Brain microvascular endothelial cell (primary cell): ENCODE data around the gene WDR36.

Source experiments
- DNase-seq: peaks from one replicate; pipeline ENCODE4 v3.0.0-alpha.2; 2020
- H3K27ac ChIP-seq: fragments of 250-450 bp; sonication (Bioruptor Pico); 2 replicates; pipeline ENCODE4 v1.5.1; 2020; ENCODE audit warnings: mild to moderate bottlenecking, moderate library complexity
- H3K27me3 ChIP-seq: fragments of 250-450 bp; sonication (Bioruptor Pico); replicated peaks from 2 replicates; pipeline ENCODE4 v1.5.1; 2020; ENCODE audit warnings: mild to moderate bottlenecking
- H3K36me3 ChIP-seq: fragments of 250-450 bp; sonication (Bioruptor Pico); replicated peaks from 2 replicates; pipeline ENCODE4 v1.5.1; 2020; ENCODE audit warnings: mild to moderate bottlenecking
- H3K4me3 ChIP-seq: 2 replicates; pipeline ENCODE4 v1.5.1; 2011; ENCODE audit warnings: low read depth, mild to moderate bottlenecking, control low read depth, low read length, moderate library complexity
- in situ Hi-C: cut with HindIII; loops from 2 replicates; pipeline ENCODE4 v1.10.0; 2017; ENCODE audit warnings: low sequenced_read_pairs, low pct_ligation_motif_present
- TF ChIP-seq, protein P1 (sequence below): IDR thresholded peaks from 2 replicates; pipeline ENCODE4 v1.5.1; 2011; ENCODE audit warnings: low read depth, mild to moderate bottlenecking, moderate library complexity, low read length, control low read depth, inconsistent platforms; ENCODE audit errors: missing control alignments

The WDR36 gene

DNA sequence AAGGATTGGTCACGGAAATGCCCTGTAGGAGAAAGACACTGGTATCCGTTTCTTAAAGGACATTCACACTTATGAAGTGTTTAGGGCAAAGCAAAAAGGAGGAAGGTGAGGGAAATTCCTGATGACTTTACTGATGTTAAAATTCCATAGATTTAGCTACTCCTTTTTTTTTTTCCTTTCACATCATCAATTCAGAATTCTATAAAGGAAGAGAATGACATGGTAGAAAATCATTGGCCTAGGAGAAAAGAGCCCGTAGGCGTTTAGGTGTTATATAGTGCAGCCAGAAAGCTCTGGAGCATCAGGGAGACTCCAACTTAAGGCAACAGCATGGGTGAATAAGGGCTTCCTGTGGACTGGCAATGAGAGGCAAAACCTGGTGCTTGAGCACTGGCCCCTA lies 20.7 kb upstream of the WDR36 start, which contains the start of gene TSLP:
Gene TSLP (plus strand): TSS at position 301 of the 400 bp plus-strand sequence. CDS start 178 bp downstream, outside the sequence.
- TF ChIP-seq, protein P1, sequence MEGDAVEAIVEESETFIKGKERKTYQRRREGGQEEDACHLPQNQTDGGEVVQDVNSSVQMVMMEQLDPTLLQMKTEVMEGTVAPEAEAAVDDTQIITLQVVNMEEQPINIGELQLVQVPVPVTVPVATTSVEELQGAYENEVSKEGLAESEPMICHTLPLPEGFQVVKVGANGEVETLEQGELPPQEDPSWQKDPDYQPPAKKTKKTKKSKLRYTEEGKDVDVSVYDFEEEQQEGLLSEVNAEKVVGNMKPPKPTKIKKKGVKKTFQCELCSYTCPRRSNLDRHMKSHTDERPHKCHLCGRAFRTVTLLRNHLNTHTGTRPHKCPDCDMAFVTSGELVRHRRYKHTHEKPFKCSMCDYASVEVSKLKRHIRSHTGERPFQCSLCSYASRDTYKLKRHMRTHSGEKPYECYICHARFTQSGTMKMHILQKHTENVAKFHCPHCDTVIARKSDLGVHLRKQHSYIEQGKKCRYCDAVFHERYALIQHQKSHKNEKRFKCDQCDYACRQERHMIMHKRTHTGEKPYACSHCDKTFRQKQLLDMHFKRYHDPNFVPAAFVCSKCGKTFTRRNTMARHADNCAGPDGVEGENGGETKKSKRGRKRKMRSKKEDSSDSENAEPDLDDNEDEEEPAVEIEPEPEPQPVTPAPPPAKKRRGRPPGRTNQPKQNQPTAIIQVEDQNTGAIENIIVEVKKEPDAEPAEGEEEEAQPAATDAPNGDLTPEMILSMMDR, result no peak
- Histone ChIP-seq H3K36me3 (no peaks in the 10 kb centered on the region), H3K4me3 (peak within 1 kb of the TSS; percentile 48)

DNA sequence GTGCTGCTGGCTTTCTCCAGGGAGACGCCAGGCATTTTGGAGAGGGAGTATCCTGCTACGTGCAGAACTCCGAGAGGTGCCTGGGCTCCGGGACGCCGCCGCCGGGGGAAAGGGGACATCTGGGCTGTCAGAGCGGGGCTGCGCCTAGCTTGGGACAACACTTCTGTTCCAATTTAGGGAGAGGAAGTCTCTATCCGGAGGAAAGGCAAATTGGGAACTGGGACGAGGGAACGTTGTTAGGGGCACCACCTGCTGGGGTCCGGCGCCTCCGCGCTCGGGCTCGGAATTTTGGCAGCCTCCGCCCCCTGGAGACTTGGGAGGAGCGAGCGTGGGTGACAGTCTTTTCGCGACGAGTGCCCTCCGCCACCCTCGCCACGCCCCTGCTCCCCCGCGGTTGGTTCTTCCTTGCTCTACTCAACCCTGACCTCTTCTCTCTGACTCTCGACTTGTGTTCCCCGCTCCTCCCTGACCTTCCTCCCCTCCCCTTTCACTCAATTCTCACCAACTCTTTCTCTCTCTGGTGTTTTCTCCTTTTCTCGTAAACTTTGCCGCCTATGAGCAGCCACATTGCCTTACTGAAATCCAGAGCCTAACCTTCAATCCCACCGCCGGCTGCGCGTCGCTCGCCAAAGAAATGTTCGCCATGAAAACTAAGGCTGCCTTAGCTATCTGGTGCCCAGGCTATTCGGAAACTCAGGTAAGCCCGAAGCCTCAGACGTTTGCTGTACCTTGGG lies 19.0 kb upstream of the WDR36 start:
- H3K27ac ChIP-seq, result no peak overlapping the region
- no peak for DNase-seq
- H3K36me3 ChIP-seq, result no peaks in the 10 kb centered on the region
- TF ChIP-seq, protein P1, result peak; percentile 21
- H3K27me3 ChIP-seq, result no peaks in the 10 kb centered on the region
- in situ Hi-C loops, result no loop called here
- H3K4me3 ChIP-seq, result peak overlapping the region; percentile 60

More for the DNA sequence above, 20.7 kb upstream of the WDR36 start, which contains the start of gene TSLP:
- H3K27ac ChIP-seq, result no peak within 1 kb of the TSS
- no peaks in the 10 kb centered on the region for H3K27me3 ChIP-seq
- DNase-seq, result no peak
- in situ Hi-C loops, result no loop called here

DNA sequence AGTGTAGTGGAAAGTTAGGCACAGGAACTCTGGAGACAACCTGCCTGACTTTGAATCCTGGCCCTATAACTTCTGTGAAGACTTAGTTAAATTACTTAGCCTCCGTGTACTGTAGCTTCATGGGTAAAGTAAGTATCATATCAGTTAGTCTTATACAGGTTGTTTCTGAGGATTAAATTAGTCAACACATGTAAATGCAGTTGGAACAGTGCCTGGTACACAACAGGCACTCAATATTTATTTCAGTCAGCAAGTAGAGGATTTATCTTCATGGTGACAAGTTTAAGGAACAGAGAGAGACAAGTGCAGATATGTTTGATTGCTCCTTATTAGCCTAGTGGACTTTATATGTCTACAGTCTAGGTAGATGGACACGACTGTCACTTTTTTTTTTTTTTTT lies 17.9 kb upstream of the WDR36 start:
- in situ Hi-C loops, result no loop called here
- H3K4me3 ChIP-seq, result peak overlapping the region; percentile 60
- TF ChIP-seq, protein P1, result no peak

DNA sequence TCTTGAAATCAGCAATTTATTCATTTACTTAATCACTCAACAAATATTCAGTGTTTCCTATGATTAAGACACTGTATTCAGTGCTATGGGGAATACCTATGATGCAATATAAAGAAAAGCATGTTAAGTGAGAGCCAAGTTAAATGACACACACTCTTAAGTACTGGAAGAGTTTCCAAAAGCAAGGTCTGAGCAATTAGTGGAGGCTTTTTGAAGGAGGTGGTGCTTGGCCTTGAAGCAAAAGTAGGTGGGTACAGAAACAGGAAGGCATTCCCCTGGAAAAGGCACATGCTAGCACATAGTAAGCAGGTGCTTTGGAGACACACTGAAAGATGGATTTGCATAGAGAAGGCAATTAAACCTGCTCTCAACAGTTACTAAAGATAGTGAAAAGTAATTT lies 16.6 kb upstream of the WDR36 start:
- Histone ChIP-seq H3K27ac (no peak overlapping the region), H3K4me3 (no peak overlapping the region), H3K27me3 (no peaks in the 10 kb centered on the region), H3K36me3 (no peaks in the 10 kb centered on the region)
- in situ Hi-C loops, result no loop called here
- TF ChIP-seq, protein P1, result no peak
- DNase-seq, result no peak

More for the DNA sequence above, 17.9 kb upstream of the WDR36 start:
- Histone ChIP-seq H3K27ac (no peak overlapping the region), H3K27me3 (no peaks in the 10 kb centered on the region), H3K36me3 (no peaks in the 10 kb centered on the region)
- no peak for DNase-seq

DNA sequence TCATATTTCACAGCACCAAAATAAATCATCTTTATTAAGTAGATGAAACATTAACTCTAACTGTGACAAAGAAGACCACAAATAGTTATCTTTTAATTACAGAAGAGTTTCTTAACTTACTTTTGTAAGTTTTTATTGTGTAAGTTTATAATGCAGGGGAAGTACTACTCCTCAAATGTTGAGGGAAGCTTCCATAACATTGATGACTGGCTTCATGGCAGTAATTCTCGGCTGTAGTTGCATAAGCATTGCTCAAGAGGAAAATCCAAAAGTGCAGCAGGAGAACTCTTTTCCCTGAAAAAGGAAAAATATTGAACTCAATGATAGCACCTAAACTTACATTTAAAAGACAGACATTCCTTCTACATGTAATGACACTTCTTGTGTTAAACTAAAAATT lies 16.1 kb upstream of the WDR36 start:
- Histone ChIP-seq H3K27ac (no peak overlapping the region), H3K4me3 (no peak overlapping the region), H3K27me3 (no peaks in the 10 kb centered on the region), H3K36me3 (no peaks in the 10 kb centered on the region)
- no peak for DNase-seq
- TF ChIP-seq, protein P1, result no peak
- in situ Hi-C loops, result no loop called here
